HCT116 (cell line): ENCODE measurements around the gene TRPM8. TPM values are rescaled to one million over a fixed set of nuclear protein-coding genes. Genes with fewer than 3 reads are reported as not detected.

Source experiments
- ATAC-seq: fragments of 200-7000 bp; cut with Tn5 transposase; 2 replicates; pipeline ENCODE4 v1.9.1; 2020; ENCODE audit warnings: mild to moderate bottlenecking, moderate library complexity
- BruUV-seq: library from RNA; stranded (reverse); fragments of 400-500 nt; replicated peaks from 2 replicates; lab custom pipeline; 2021; lab: Mats Ljungman, UMichigan
- CTCF ChIA-PET: fragments of 300-600 bp; sonication (Branson Sonifier 250); formaldehyde crosslinking; loops from one replicate; lab custom pipeline; 2021; ENCODE audit warnings: antibody characterized with exemption; lab: Charles Lee
- POLR2A ChIA-PET: fragments of 300-600, 350-600 bp; sonication (Branson Sonifier 250); formaldehyde crosslinking; loops from one replicate; lab custom pipeline; 2021; ENCODE audit warnings: antibody characterized with exemption; lab: Charles Lee
- RAD21 ChIA-PET, 2 experiments: fragments of 300-600 bp; sonication (Branson Sonifier 250); formaldehyde crosslinking; loops; one replicate each; lab custom pipeline; 2023; ENCODE audit warnings: low total read pairs in 2 of 2; ENCODE audit not compliant: uncharacterized antibody in 2 of 2, unreplicated experiment in 2 of 2, low non-redundant PET in 1 of 2; lab: Charles Lee
- DNase-seq: peaks from one replicate; pipeline ENCODE4 v3.0.0-alpha.2; 2010; ENCODE audit warnings: low read depth, low spot score
- H2AFZ ChIP-seq: fragments of 200-600 bp; shearing (Covaris generic), sonication (generic); 2 replicates; pipeline ENCODE4 v1.6.1; 2017; ENCODE audit warnings: low read depth, mixed run types, mixed read lengths, antibody characterized with exemption, low read length; ENCODE audit not compliant: poor library complexity, severe bottlenecking
- H3K27ac ChIP-seq: 2 replicates; pipeline ENCODE4 v1.5.1; 2012; ENCODE audit warnings: low read depth, low read length
- H3K27me3 ChIP-seq: fragments of 200-600 bp; sonication (generic); 2 replicates; pipeline ENCODE4 v1.6.1; 2016; ENCODE audit warnings: mixed run types, low read length, mixed read lengths; ENCODE audit not compliant: insufficient read depth
- H3K36me3 ChIP-seq, 2 experiments: fragments of 200-500 bp in 1 of 2; fragments of 200-600 bp in 1 of 2; sonication (Bioruptor generic) in 1 of 2; sonication (generic) in 1 of 2; 2 replicates each; pipeline versions ENCODE4 v1.5.1 to v1.6.1; 2014 to 2016; ENCODE audit warnings: low read length in 2 of 2, inconsistent platforms in 1 of 2, mixed read lengths in 1 of 2, mixed run types in 1 of 2; ENCODE audit not compliant: insufficient read depth in 2 of 2, control insufficient read depth in 1 of 2
- H3K4me1 ChIP-seq, 2 experiments: fragments of 200-600 bp in 1 of 2; sonication (generic) in 1 of 2; 2 replicates each; pipeline versions ENCODE4 v1.5.1 to v1.6.1; 2012 to 2017; ENCODE audit warnings: low read length in 2 of 2, inconsistent platforms in 1 of 2, mild to moderate bottlenecking in 1 of 2, mixed read lengths in 1 of 2, mixed run types in 1 of 2, moderate library complexity in 1 of 2; ENCODE audit not compliant: insufficient read depth in 2 of 2, control insufficient read depth in 1 of 2
- H3K4me2 ChIP-seq: fragments of 200-600 bp; sonication (generic); 2 replicates; pipeline ENCODE4 v1.6.1; 2017; ENCODE audit warnings: mixed run types, low read length, mixed read lengths
- H3K4me3 ChIP-seq, 2 experiments: fragments of 200-600 bp in 1 of 2; sonication (generic) in 1 of 2; replicated peaks in 1 of 2; 2 replicates each; pipeline ENCODE4 v1.5.1; 2011 to 2016; ENCODE audit warnings: low read length in 2 of 2, control low read depth in 1 of 2, low read depth in 1 of 2, mild to moderate bottlenecking in 1 of 2, mixed read lengths in 1 of 2, mixed run types in 1 of 2
- H3K79me2 ChIP-seq: fragments of 200-600 bp; sonication (generic); 2 replicates; pipeline ENCODE4 v1.6.1; 2017; ENCODE audit warnings: mild to moderate bottlenecking, mixed run types, low read length, moderate library complexity, mixed read lengths; ENCODE audit not compliant: insufficient read depth
- H3K9ac ChIP-seq: fragments of 200-600 bp; sonication (generic); 2 replicates; pipeline ENCODE4 v1.6.1; 2016; ENCODE audit warnings: low read length, mixed read lengths
- H3K9me2 ChIP-seq: fragments of 200-600 bp; sonication (generic), shearing (Covaris generic); 2 replicates; pipeline ENCODE4 v1.6.1; 2017; ENCODE audit warnings: mixed run types, mild to moderate bottlenecking, moderate library complexity; ENCODE audit not compliant: insufficient read depth
- H3K9me3 ChIP-seq, 2 experiments: fragments of 200-500 bp in 1 of 2; fragments of 200-600 bp in 1 of 2; sonication (Bioruptor generic) in 1 of 2; sonication (generic) in 1 of 2; 2 replicates each; pipeline ENCODE4 v1.6.1; 2014 to 2017; ENCODE audit warnings: low read length in 2 of 2, mixed read lengths in 2 of 2, inconsistent platforms in 1 of 2, low read depth in 1 of 2, mild to moderate bottlenecking in 1 of 2, mixed run types in 1 of 2, moderate library complexity in 1 of 2; ENCODE audit not compliant: control insufficient read depth in 1 of 2, insufficient read depth in 1 of 2
- H4K20me1 ChIP-seq: fragments of 200-600 bp; sonication (generic), shearing (Covaris generic); 2 replicates; pipeline ENCODE4 v1.6.1; 2017; ENCODE audit warnings: mixed run types, mild to moderate bottlenecking, moderate library complexity; ENCODE audit not compliant: insufficient read depth
- ATF3 ChIP-seq: IDR thresholded peaks from 2 replicates; pipeline ENCODE4 v1.6.1; 2012
- CBX3 ChIP-seq: IDR thresholded peaks from 2 replicates; pipeline ENCODE4 v1.6.1; 2012; ENCODE audit warnings: low read depth
- CTCF ChIP-seq, 3 experiments: fragments of 200-600 bp in 1 of 3; sonication (generic) in 1 of 3; IDR thresholded peaks in 2 of 3; conservative IDR thresholded peaks in 1 of 3; 2 replicates each; pipeline ENCODE4 v1.5.1; 2012 to 2017; ENCODE audit warnings: low read depth in 2 of 3, low read length in 2 of 3, antibody characterized with exemption in 1 of 3, borderline replicate concordance in 1 of 3, control low read depth in 1 of 3, mild to moderate bottlenecking in 1 of 3, mixed read lengths in 1 of 3, mixed run types in 1 of 3, moderate library complexity in 1 of 3; ENCODE audit not compliant: insufficient read depth in 1 of 3
- EGR1 ChIP-seq: IDR thresholded peaks from 2 replicates; pipeline ENCODE4 v1.6.1; 2012; ENCODE audit warnings: low read depth
- ELF1 ChIP-seq: IDR thresholded peaks from 2 replicates; pipeline ENCODE4 v1.6.1; 2012; ENCODE audit warnings: low read depth, borderline replicate concordance
- EZH2phosphoT487 ChIP-seq: fragments of 200-600 bp; IDR thresholded peaks from 2 replicates; pipeline ENCODE4 v1.6.1; 2018; ENCODE audit warnings: antibody characterized with exemption, borderline replicate concordance
- FOSL1 ChIP-seq: IDR thresholded peaks from 2 replicates; pipeline ENCODE4 v1.6.1; 2012; ENCODE audit warnings: low read depth
- JUND ChIP-seq: IDR thresholded peaks from 2 replicates; pipeline ENCODE4 v1.6.1; 2012
- POLR2A ChIP-seq: IDR thresholded peaks from 2 replicates; pipeline ENCODE4 v1.7.0; 2011; ENCODE audit warnings: borderline replicate concordance; ENCODE audit not compliant: insufficient read depth, insufficient read length; ENCODE audit errors: extremely low read depth
- RAD21 ChIP-seq: IDR thresholded peaks from 2 replicates; pipeline ENCODE4 v1.6.1; 2012; ENCODE audit warnings: low read depth, mild to moderate bottlenecking
- SIN3A ChIP-seq: IDR thresholded peaks from 2 replicates; pipeline ENCODE4 v1.6.1; 2012; ENCODE audit warnings: low read depth
- TCF7L2 ChIP-seq: IDR thresholded peaks from 2 replicates; pipeline ENCODE4 v1.7.0; 2011; ENCODE audit warnings: borderline replicate concordance, inconsistent platforms; ENCODE audit not compliant: insufficient read depth, insufficient read length; ENCODE audit errors: extremely low read depth
- YY1 ChIP-seq: IDR thresholded peaks from 2 replicates; pipeline ENCODE4 v1.6.1; 2011; ENCODE audit warnings: low read length, low read depth, moderate library complexity, mild to moderate bottlenecking; ENCODE audit not compliant: insufficient replicate concordance; ENCODE audit errors: extremely low read depth
- ZBTB33 ChIP-seq: IDR thresholded peaks from 2 replicates; pipeline ENCODE4 v1.6.1; 2011; ENCODE audit warnings: mild to moderate bottlenecking, low read length, moderate library complexity; ENCODE audit not compliant: insufficient replicate concordance; ENCODE audit errors: extremely low read depth
- ZFX ChIP-seq: fragments of 450-650 bp; IDR thresholded peaks from 2 replicates; pipeline ENCODE4 v1.6.1; 2017
- ZNF274 ChIP-seq: fragments of 200-500 bp; sonication (Bioruptor generic); IDR thresholded peaks from 2 replicates; pipeline ENCODE4 v1.6.1; 2014; ENCODE audit warnings: mild to moderate bottlenecking, low read depth, low read length, inconsistent platforms
- intact Hi-C: fragments of 100-400 bp; cut with micrococcal nuclease; formaldehyde crosslinking; loops from 2 replicates; pipeline ENCODE4 v1.10.0; 2022
- total RNA-seq: library from RNA; stranded (reverse); gene quantifications from one replicate; pipeline ENCODE4 v1.2.1, GENCODE V29; 2021; ENCODE audit not compliant: unreplicated experiment
- TF ChIP-seq, protein P1 (sequence below): IDR thresholded peaks from 2 replicates; pipeline ENCODE4 v1.6.1; 2012
- TF ChIP-seq, protein P2 (sequence below): IDR thresholded peaks from 2 replicates; pipeline ENCODE4 v1.6.1; 2012; ENCODE audit warnings: low read depth

TRPM8 gene
- total RNA-seq, 1 experiment from 2014 or later, result 0.39 TPM

DNA sequence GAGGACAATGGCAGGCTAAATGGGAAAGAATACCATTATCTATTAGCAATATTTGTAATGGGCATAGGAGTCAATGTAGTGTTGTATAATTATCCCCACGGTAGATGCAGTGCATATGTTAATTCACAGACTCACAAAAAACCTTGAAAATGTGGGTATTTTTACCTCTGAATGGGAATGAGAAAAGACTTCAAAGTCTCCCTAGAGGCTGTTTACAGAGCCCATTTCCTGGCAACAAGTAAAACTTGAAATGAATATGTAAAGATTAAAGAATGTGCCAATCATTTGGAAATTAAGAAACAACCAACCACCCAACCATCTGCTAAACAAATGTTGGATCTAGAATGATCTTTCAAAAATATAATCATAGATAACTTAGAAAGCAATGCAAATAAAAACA lies 27.1 kb downstream of the TRPM8 start:
- H3K9ac ChIP-seq, result no peak overlapping the region
- RAD21 ChIA-PET, result no interaction called here
- TF ChIP-seq ELF1, result no peak
- no peak for TF ChIP-seq CBX3
- TF ChIP-seq TCF7L2, result no peak
- TF ChIP-seq SIN3A, result no peak
- no peak for TF ChIP-seq ZNF274
- no peak for TF ChIP-seq ZFX
- TF ChIP-seq ZBTB33, result no peak
- TF ChIP-seq EZH2phosphoT487, result no peak
- TF ChIP-seq FOSL1, result no peak
- TF ChIP-seq POLR2A, result no peak
- TF ChIP-seq CTCF (IDR thresholded peaks at IDR 0.05 in 2 of 3, conservative IDR thresholded peaks at IDR 0.05 in 1 of 3; ENCODE audit: borderline replicate concordance in 1 of 3, insufficient read depth in 1 of 3, low read depth in 2 of 3, low read length in 2 of 3), result no peak
- TF ChIP-seq RAD21, result no peak
- TF ChIP-seq, protein P1, sequence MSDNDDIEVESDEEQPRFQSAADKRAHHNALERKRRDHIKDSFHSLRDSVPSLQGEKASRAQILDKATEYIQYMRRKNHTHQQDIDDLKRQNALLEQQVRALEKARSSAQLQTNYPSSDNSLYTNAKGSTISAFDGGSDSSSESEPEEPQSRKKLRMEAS, result no peak
- TF ChIP-seq, protein P2, sequence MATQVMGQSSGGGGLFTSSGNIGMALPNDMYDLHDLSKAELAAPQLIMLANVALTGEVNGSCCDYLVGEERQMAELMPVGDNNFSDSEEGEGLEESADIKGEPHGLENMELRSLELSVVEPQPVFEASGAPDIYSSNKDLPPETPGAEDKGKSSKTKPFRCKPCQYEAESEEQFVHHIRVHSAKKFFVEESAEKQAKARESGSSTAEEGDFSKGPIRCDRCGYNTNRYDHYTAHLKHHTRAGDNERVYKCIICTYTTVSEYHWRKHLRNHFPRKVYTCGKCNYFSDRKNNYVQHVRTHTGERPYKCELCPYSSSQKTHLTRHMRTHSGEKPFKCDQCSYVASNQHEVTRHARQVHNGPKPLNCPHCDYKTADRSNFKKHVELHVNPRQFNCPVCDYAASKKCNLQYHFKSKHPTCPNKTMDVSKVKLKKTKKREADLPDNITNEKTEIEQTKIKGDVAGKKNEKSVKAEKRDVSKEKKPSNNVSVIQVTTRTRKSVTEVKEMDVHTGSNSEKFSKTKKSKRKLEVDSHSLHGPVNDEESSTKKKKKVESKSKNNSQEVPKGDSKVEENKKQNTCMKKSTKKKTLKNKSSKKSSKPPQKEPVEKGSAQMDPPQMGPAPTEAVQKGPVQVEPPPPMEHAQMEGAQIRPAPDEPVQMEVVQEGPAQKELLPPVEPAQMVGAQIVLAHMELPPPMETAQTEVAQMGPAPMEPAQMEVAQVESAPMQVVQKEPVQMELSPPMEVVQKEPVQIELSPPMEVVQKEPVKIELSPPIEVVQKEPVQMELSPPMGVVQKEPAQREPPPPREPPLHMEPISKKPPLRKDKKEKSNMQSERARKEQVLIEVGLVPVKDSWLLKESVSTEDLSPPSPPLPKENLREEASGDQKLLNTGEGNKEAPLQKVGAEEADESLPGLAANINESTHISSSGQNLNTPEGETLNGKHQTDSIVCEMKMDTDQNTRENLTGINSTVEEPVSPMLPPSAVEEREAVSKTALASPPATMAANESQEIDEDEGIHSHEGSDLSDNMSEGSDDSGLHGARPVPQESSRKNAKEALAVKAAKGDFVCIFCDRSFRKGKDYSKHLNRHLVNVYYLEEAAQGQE, result no peak
- TF ChIP-seq EGR1, result no peak
- no peak for TF ChIP-seq YY1
- TF ChIP-seq ATF3, result no peak
- no peak for TF ChIP-seq JUND
- TF ChIP-seq, all 23 proteins: peak for 0
- no peak for DNase-seq
- Histone ChIP-seq H3K27ac (no peak overlapping the region), H3K9me3 (no peaks in the 10 kb centered on the region), H3K9me2 (no peaks in the 10 kb centered on the region), H4K20me1 (no peaks in the 10 kb centered on the region), H3K79me2 (no peaks in the 10 kb centered on the region), H3K36me3 (no peaks in the 10 kb centered on the region), H3K27me3 (no peaks in the 10 kb centered on the region), H3K4me1 (no peaks in the 10 kb centered on the region), H2AFZ (no peak overlapping the region), H3K4me3 (no peak overlapping the region), H3K4me2 (no peak overlapping the region)
- BruUV-seq, result no TSS peak
- intact Hi-C loops, result no loop called here
- ChIA-PET CTCF (no interaction called here), POLR2A (no interaction called here)
- no peak for ATAC-seq
